GM19324 (cell line): ENCODE data around the gene SRP14.
"Not testable (repeated sequence)": the region's sequence is repeated elsewhere in the genome, so short reads cannot be mapped to it uniquely, and the experiment has no call there.

Experiments
- ATAC-seq: cut with Tn5 transposase; IDR thresholded peaks from one replicate; pipeline ENCODE4 v1.9.1; 2021; ENCODE audit warnings: mild to moderate bottlenecking, moderate library complexity; ENCODE audit not compliant: unreplicated experiment, low FRiP score

SRP14 gene

DNA sequence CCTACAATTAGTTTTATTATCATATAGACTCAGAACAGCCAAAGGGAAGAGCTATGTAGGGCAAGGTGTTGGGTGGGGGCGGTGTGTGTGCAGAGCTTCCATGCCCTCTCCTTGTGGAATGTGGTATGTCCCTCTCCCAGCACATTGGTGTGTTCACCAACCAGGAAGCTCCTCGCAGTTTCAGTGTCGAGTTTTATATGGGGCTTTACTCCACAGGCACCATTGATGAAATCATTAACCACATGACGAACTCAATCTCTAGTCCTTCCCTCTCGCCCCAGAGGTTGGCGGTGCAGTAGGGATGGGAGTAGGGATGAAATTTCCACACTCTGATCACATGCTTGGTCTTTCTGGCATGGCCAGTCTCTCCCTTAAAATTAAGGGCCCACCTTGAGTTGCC lies 13.6 kb upstream of the SRP14 start:
- ATAC-seq, result no peak

DNA sequence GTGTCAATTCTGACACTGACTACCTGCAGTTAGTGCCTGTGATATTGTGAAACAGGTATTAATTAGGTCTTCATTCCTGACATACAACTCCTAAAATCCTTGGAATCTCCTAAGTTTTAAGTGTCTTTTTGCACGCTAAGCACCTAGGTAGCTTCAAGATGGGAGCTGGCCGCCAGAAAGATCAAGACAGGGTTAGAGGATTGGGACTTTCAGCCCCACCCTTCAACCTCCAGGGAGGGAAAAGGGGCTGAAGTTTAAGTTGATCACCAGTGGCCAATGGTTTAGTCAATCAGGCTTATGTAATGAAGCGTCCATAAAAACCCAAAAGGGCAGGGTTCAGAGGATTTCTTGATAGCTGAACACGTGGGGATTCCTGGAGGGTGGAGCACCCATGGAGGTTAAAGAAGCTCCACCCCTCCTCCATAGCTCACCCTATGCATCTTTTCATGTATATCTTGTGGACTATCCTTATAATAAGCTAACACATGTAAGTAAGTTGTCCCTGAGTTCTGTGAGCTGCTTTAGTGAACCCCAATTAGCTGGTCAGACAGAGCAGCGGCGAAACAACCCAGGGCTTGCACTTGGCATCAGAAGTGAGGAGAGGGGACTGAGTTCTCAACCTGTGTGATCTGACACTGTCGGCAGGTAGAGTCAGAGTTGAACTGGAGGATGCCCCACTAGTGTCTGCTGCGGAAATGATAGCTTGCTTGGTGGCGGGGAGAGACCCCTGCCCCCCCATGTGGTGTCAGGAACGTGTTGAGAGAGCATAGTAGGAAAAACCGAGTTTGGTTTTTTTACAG lies 12.8 kb upstream of the SRP14 start:
- ATAC-seq, result no peak

DNA sequence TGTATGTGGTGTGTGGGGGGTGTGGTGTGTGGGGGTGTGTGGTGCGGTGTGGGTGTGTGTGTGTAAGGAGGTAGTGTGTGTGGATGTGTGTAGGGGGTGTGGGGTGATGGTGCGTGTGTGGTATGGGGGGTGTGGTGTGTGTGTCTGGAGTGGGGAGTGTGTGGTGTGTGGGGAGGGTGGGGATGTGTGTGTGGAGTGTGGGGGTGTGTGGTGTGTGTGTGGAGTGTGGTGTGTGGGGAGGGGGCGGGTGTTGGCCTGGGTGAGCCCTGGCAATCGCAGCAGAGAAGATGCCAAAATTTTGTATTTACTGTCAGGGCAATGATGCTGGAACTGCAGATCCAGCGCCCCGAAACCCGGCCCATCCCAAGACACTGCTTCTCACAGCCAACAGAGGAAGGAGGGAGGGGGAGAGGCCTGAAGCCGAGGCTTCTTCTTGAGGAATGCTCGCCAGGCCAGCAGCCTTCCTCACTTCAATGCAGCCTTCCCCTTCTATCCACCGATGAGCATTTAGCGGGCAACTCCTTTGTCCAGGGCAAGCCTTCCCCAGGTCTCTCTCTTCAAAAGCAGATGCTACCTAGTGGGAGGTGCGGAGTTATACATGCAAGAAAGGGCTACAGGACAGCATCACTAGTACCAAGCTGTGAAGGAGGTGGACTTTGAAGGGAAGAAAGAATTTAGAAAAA lies 11.9 kb upstream of the SRP14 start:
- no peak for ATAC-seq

DNA sequence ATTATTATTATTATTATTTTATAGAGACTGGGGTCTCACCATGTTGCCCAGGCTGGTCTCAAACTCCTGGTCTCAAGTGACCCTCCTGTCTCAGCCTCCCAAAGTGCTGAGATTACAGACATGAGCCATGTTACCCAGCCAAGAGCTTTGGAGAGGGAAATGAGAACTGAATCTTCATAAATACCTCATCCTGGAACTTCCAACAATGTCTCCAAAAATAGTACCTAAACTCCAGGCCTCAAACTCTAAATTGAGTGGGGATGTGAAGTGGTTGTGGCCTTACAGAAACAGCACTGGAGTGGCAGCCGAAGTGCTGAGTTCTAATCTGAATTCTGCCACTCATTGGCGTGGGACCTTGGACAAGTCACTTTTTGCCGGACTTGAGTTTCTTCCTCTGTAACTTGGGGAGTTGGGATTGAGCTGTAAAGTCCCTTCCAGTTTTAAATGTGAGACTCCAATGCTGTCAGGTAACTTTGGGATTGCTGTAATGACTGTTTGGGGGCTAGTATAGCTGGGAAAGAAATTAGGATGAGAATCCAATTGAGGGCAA lies 10.0 kb upstream of the SRP14 start:
- no peak for ATAC-seq

DNA sequence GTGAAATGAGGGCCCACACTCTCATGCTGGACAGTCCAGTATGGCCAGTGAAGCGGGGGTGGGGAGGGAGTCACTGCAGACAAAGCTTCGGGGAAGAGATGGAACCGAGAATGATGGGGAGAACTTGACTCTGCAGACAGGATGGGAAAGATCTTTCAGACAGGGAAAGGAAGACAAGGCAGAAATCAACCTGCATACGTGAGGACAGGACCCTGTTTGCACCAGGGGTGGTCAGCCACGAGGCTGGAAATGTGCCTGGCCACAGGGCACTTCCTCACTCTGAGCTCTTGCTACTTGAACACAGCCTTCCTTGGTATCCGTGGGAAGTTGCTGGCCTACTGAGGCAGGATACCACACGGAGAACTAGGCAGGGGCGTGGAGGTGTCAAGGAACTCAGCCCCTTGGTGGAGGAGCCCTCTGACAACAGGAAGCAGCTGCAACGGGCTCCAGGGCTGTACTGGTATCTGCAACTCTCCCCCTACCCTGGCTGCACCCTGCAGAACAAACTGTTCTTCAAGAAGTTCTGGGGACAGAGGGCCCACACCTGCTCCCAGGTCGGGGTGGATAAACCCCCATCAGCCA lies 9.3 kb upstream of the SRP14 start:
- no peak for ATAC-seq

DNA sequence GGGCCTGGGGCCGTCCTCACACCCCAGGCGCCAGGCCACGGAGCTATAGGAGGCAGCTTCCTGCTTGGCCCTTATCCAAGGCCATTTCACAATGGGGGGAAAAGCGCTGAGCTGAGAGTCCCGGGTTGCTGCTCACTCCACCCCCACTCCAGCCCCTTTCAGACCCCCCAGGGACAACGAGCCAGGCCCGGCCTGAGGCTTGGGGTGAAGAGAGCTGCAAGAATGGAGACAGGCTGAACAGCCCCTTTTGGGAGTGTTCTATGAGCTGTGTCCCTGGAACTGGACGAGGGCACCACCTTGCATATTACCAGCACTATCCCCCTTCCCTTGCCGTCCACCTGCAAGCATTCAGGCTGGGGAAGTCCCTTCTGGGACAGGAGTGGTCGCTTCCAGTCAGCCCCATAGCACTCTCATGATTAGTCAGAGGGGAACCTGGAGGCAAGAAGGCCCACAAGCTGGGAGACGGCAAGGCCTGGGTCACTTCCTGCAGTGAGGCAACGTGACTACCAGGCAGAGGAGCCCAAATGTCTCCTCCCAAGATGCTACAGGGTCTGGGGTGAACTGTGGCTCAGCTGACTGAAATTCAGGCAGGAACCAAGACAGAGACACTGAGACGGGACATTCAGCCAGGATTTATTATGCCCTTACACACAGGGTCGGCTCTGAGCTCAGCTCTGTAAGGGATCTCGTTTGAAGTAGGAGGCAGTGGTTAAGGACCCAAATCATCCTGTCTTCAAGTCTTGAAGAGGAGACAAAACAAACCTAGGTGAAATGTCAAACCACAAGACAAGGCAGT lies 8.6 kb upstream of the SRP14 start:
- no peak for ATAC-seq

DNA sequence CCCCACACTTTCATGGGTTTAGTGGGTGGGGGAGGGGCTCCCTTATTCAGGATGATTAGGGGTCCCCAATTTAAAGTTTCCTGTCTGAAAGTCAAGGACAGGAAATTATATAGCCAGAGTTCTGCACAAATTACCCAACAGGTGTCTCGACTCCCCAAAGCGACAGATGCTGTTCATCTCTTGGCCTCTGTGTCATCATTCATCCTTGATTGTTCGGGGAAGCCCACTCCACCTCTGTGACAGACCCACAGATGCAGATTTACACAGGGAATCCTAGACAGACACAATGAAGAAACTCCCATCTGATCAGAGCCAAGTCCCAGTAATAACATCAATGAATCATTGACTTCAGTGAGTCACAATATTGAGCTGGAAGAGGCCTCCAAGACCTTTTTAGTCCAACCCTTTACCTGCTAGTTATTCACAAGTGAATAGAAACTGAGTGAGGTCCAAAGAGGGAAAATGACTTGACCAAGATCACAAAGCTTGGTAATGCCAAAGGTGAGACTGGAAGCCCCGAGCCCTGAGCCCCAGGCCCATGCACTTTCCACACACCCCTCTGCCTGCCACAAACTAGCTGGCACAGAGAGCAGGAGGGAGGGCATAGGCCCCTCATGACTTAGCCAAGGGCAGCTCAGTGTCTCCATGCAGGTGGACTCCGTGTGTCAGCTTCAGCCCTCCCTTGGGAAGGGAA lies 7.9 kb upstream of the SRP14 start:
- ATAC-seq, result no peak

DNA sequence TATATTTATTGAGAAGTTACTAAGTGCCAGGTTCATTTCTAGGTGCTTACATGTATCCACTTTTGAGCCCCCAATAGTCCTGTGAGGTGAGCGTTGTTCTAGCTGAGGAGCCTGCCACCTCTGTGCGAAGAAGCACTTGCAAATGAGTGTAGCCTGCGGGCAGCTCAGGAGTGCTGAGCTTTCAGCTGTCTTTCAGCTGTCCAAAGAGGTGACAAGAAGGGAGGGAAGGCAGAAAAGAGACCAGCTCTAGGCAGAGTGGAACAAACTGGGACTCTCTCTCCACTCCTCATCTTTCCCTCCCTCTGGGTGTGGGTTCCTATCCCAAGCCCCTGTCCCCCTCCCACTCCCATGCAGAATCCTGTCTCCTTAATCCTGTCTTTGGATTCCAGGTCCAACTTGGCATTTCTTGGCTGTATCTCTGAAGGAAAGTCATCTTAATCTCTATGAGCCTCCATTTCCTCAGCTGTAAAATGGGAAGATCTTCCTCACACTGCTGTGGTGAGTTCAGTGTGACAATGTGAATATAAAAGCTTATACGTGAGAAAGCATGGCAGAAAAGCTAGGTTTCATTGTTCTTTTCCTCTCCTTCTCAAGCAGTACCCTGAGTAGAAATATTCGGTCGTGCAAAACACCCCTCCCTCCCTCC lies 6.7 kb upstream of the SRP14 start:
- ATAC-seq, result no peak

DNA sequence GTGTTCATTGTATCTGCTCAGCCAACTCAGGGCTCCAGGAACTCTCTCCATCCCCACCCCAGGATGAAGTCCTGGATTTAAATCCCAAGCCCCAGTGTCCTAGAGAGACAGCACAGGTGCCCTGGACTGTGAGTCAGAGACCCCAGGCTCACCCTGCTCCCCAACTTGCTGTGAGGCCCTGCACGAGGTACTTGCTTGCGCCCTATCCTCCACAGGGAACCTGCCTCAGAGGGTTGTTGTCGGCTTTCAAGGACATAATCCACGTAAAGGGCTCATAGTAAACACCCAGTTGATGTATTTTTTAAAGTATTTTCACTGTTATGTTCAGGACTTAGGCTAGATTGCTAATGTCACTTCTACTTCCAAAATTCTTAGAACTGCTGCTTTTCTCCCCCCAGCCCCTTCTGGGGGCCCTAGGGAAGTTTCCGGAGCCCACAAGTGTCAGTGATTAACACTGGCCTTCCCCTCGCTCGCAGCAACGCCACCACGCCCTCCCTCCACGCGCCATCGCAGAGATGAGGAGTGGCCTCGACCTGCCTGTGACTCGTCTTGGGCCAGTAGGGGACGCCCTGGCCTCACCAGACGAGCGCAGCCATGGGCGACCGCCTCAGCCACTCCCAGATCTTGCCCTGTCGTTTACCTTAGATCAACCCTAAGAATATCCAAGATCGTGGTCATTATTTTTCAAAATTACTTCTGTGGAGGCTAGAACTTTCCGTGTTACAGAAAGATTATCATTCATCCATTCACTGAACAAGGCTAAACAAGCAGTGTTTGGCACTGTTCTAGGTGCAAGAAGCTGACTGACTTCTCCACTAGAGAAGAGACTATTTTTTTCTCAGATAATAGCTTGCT lies 6.0 kb upstream of the SRP14 start:
- peak; percentile 70 for ATAC-seq

DNA sequence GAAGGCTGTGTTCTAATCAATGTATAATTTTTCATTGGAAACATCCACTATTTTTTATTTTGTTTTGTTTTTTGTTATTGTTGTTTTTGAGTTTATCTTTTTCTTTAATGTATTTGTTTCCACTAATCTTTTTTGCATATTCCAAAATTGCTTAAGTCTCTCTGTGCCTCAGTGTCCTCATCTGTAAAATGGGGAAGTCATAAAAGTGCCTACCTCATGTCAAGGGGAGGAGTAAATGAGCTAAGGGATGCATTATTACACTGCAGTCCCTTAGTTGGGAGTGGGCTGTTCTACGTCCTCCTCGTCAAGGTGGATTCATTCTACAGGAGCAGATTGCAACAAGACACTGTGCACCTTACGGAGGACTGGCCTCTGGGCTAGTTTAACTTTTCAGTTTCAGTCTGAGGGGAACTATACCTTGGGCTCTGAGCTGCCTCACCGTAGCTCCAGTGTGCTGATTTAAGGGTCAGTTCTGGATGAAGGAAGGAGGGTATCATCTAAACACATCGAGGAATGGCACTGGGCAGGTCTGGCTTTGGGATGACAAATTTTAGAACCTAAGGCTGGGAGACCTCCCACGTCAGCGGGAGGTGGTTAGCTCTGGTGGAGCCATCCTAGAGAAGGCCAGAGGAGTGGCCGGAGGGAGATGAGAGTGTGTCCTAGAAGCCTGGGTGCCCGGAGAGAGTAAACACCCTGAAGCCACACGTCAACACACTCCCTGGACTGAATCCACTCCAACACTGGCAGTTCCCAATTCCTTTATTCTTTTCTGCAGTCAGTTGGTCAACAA lies 5.1 kb upstream of the SRP14 start:
- no peak for ATAC-seq

DNA sequence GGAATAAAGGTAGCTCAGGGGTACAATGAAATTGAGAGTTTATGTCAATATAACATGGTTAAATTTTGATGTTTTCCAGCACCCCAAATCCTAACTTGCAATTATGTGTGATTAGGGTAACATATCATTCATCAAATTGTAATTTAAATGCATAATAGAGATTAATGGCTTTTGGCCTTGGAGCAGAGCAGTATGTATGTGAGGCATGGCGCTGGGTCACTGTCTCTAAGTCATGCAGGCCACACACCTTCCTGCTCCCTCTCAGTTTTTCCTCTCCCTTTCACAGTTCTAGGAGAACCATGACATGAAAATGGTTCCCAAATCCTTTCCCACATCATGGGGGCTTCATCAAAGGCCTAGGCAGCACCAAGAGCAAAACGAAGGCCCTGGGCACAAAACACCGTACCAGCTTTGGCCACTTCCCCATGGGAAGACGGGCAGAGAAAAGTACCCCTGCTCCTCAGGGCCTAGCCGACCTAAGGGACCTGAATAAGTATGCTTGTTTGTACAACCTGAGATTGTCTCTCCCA lies 3.9 kb upstream of the SRP14 start:
- no peak for ATAC-seq

DNA sequence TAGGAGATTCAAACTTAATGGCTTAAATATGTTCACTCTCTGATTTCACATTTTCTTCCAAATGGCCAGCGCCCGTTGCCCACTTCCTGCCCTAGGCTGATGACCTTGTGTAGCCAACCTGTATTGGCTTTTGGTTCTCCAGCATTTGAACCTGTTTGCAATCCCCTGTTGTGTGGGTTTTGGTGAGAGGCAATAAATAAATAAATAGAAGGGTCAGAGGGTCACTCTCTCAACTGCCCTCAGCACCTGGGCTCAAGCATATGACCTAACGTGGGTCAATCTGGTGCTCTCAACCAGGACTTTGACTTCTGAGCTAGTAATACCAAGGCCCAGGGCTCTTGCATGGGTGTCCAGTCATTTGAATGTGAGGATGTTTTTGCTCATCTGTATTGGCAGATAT lies 1.8 kb upstream of the SRP14 start:
- no peak for ATAC-seq

DNA sequence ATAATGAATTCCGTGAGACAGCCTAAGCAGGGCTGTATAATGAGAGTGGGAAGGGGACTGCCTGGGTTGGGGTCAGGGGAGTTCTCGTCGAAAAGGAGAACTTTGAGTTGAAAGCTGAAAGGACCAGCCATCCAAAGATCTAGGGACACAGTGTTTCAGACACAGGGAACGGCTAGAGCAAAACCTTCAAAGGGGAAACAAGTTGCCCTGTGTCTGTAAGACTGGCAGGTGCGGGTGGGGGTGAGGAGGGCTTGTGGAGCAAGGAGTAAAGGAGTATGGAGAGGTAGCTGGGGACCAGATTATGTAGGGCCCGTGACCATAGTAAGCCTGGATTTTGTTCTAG lies 1.3 kb upstream of the SRP14 start:
- ATAC-seq, result no peak

DNA sequence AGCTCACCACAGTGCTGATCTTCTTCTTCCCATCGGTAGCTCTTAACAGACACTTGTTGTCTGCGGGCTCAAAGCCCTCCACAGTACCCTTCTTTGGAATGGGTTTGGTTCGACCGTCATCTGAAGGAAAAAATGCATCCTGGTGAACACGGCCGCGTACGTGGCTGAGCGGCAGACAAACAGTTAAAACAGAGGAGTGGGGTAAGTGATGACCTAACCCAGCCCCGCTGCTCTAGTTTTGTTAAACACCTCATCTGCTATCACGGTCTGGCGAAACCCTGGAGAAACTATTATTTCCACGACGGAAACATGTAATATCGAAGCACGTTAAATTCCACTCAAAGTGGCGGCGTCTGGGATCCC lies 725 bp downstream of the SRP14 start:
- no peak for ATAC-seq

DNA sequence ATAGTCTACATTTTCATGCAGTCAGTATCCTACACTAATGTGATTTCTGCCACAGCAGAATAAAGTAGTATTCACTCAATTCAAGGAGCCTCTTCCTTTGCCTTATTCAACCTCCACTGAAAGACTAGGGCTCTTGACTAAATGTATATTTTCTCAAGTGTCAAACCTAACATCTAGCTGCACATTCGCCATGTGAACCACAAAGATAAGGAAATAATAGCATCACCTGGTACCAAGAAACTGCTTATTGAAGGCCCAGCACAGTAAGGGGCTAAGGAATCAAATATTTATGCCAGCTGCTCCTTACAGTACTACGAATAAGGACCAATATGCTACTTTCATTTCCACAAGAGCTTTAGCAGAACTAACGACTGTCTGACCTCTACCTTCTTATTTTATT lies 1.3 kb downstream of the SRP14 start:
- no peak for ATAC-seq

DNA sequence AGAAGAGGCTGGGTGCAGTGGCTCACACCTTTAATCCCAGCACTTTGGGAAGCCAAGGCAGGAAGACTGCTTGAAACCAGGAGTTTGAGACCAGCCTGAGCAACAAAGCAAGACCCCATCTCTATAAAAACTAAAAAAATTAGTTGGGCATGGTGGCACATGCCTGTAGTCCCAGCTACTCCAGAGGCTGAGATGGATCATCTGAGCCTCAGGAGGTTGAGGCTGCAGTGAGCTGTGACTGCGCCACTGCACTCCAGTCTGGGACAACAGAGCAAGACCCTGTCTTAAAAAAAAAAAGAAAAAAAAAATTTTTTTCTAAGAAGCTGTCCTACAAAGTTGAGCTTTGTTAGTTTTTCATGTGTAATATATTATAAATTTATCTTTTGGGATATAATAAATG lies 3.8 kb downstream of the SRP14 start:
- not testable (repeated sequence) for ATAC-seq

DNA sequence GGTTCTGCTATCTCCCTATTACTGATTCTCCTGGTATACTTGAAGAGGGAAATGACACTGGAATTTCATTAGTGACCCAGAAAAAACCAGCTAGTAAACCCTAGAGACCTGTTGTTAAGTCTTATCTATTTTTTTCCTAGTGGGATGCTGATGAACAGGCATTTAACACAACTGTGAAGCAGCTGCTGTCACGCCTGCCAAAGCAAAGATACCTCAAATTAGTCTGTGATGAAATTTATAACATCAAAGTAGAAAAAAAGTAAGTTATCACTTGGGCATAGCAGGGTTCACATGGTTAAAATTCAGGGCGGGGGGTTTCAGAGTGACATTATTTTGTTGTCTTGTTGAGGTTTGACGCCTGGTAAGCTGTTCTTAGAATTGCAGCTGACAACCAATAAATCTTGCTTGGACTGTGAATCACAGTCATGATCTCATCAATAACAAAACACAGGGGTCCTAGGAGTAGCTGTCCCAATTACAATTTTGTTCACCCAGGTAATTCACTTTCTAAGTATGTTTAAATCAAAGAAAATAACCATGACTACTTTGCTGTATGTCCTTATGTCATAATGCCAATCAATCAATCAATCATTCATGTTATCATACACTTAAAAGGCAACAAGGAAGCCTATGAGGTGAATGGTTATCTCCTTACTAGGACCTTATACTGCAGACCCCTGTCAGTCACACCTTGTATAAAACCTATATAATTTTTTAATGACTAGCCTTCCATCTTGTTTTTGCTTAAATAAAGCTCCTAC lies 4.6 kb downstream of the SRP14 start:
- no peak for ATAC-seq
